Activated T-helper 1 cell treated with Interleukin-2 at 50 U/mL for 16 hours (primary cell): Measurements from ENCODE around the gene CHP2.
"Not testable (repeated sequence)": the region's sequence is repeated elsewhere in the genome, so short reads cannot be mapped to it uniquely, and the experiment has no call there.

Experiments used
- DNase-seq: peaks from one replicate; pipeline ENCODE4 v3.0.0-alpha.2; 2020; ENCODE audit warnings: low read depth

The CHP2 gene

DNA sequence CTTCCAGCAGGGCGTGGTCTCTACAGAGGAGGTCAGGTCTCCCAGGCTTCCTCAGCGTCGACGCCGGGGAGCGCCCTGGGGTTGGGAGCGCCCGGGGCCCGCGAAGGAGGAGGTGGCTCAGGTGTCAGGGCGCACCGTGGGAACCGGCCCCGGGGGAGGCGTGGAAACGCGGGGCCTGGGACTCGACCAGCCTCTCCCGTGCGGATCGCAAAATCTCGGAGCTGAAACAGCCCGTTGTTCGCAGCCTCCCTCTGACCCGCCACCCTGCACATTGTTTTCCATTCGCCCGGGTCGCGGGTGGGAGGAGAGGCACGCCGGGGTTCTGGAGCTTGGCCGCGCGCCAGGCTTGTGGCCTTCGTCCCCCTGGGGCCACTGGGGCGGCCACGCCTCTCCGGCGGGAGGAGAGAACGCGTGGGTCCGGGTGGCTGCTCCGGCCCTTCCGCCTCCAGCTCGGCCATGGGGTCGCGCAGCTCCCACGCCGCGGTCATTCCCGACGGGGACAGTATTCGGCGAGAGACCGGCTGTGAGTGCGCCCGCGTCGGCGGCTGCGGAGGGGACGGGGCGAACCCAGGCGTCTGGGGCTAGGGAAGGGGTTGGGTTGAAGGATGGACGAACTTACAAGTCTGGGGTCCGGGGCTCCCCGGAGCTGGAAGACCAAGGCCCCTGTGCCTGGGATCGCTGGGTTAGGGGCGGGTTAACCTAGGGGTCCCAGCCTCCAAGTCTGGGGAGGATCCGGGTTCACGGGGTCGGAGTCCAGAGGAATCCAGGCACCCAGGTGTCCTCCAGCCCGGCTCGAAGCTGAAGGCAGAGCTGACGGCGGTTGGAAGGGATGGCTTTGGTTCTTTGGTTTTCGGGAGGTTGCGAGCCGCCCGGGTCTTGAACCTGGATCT, at the start of gene CHP2:
Gene CHP2 (plus strand): TSS at position 433 of the 890 bp plus-strand sequence. CDS start 24 bp downstream, at position 457.
- no peak for DNase-seq

DNA sequence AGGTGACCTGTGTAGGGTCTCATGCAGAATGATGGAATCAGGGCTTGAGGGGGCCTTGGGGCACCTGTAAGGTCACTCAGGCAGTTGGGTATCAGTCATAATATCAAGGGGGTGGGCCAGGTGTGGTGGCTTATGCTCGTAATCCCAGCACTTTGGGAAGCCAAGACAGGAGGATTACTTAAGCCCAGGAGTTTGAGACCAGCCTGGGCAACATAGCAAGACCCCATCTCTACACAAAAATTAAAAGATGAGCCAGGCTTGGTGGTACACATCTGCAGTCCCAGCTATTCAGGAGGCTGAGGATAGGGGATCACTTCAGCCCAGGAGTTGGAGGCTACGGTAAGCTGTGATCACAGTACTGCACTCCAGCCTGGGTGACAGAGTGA, 49.3 kb upstream of the CHP2 start:
- no peak for DNase-seq

DNA sequence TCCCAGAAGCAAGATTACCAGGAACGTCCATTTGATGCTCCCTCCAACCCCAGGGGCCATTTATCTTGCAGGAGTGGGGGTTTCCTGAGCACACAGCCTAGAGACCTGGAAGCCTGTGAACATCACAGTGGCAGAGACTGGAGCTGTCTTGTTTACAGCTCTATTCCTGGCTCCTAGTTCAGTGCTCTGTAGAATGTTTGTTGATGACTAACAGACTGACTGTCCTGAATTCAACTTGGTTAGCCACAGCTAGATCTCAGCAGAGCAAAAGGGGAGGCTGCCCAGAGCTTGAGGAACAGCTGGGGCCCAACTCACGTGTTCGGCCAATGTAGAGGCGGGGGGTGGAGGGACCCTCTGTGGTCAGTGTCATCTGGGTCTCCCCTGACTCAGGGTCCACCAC, 48.4 kb upstream of the CHP2 start:
- no peak for DNase-seq

DNA sequence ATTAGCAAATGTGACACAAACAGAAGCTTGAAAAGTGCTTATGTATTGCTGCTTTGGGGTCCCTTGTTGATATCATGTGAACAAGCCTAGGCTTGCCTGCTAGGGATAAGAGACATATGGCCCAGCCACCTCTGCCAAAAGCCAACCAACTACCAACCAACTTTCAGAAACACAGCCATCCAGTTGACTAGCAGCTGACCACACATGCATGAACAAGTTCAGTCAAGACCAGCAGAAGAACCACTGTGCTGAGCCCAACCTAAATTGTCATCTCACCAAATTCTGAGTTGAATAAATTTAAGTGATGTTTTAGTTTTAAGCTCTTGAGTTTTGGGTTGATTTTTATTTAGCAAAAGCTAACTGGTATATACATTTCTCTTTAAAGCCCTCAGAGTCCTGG, 45.3 kb upstream of the CHP2 start:
- no peak for DNase-seq

DNA sequence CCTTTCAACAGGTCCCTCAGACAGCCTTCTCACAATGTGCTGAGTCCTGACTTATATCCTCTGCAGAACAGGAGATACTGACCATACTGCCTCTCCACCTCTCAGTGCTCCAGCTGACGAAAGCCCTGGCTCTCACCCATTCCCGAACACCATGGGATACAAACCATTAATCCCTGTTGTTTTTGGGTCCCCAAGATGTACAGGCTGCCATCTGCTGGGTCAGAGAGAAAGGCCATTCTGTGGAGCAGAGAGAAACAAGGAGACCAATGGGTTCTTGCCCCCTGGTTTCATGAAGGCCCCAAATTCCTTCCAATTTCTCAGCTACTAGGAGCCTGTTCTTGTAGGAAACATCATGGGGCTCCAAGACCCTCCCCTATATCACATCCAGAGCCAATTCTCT, 44.8 kb upstream of the CHP2 start:
- DNase-seq, result no peak

DNA sequence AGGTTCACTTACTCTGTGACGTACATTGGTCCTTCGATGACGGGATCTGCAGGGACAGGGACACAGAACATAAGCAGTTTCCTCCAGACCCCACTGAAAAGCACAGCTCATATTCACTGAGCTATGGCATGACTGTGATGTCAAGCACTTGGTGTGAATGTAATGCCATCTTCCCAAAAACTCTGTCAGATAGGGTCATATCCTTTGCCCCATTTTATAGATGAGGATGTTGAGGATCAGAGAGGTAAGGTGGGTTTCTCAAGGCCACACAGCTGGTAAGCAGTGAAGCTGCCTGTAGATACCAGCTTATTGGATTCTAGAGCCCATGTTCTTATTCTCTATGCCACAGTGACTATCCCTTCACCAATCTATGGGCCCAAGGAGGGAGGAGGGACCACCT, 44.3 kb upstream of the CHP2 start:
- no peak for DNase-seq

DNA sequence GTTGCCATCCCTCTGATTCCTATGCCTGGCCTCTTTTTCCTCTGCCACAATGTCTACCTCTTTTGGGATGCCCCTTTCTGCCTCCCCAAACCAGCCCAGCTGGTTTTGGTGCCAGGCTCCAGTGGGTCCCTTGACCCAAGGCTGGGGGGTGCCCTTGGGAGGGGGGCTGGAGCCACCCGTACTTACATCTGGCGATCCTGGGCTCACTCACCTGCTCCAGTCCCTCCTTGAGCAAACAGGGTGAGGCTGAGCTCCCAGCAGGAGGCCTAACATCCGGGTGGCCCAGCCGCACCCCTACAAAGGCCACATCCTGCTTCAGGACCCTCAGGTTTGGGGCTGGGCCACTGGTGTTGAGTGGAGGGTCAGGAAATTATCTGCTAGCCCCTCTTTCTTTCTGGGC, 43.0 kb upstream of the CHP2 start:
- DNase-seq, result no peak

DNA sequence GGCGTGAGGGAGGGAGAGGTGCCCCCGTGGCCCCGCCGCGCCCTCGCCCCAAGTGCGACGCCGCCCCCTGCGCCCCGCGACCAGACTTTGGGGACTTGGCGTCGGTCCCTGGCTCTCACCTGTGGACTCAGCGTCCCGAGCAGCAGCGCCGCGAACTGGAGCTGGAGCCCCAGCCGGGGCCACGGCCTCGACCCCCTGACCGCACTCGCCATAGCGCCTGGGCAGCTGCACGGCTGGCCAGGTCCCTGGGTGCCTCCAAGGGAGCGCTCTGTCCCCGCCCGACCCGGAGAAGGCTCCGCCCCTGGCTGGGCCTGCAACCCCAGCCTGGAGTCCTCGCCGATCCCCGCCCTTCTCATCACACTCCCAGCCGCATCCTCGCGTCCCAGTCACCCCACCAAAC, 41.9 kb upstream of the CHP2 start, which contains the start of gene ERN2:
Gene ERN2 (minus strand): TSS at position 247 of the 400 bp plus-strand sequence. CDS start 35 bp downstream, at position 212.
- no peak for DNase-seq

DNA sequence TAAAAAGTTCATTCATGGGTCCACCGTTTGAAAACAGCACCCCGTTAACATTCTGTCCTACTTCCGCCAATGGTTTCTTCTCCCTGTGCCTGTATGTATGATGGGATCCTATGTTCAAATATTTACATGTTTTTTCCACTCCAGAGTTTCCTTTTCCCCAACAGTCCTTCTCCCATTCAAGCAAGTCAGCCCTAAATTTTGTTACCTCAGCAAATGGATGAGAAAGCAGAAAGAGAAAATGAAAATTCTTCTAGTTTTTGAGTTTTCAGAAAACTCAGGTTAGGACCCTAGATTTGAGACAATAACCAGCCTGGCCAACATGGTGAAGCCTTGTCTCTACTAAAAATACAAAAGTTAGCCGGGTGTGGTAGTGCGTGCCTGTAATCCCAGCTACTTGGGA, 38.3 kb upstream of the CHP2 start:
- no peak for DNase-seq

DNA sequence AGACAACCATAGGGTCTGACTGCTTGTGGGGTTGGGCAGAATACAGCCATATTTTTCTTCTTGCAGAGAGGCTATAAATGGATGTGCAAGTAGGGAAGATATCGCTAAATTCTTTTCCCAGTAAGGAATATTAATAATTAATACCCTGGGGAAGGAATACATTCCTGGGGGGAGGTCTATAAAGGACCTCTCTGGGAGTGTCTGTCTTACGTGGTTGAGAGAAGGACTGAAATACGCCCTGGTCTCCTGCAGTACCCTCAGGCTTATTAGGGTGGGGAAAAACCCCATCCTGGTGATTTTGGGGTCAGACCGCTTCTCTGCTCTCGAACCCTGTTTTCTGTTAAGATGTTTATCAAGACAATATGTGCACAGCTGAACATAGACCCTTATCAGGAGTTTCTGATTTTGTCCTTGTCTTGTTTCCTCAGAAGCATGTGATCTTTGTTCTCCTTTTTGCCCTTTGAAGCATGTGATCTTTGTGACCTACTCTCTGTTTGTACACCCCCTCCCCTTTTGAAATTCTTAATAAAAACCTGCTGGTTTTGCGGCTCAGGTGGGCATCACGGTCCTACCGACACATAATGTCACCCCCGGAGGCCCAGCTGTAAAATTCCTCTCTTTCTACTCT, 32.1 kb upstream of the CHP2 start:
- DNase-seq, result not testable (repeated sequence)

DNA sequence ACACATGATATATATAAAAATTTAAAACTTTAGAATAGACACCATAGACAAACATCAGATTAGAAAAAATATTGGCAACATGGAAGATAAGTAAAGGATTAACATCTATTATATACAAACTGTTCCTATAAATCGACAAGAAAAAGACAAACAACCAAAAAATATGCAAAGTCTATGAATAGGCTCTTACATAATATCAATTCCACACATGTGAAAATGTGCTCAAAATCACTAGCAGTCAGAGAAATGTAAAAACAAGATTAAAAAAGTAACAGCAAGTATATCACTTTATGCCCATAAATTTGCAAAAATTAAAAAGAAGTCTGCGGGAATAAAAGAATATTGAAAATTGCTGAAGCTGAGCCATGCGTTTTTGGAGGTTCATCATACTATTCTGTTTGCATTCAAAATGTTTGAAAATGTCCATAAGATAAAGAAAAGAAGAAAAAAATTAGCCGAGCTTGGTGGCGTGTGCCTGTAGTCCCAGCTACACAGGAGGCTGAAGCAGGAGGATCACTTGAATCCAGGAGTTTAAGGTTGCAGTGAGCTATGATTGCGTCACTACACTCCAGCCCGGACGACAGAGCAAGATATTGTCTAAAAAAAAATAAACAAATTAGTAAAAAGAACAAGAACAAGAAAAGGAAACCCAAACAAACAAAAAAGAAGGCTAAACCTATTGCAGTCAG, 30.6 kb upstream of the CHP2 start:
- no peak for DNase-seq

DNA sequence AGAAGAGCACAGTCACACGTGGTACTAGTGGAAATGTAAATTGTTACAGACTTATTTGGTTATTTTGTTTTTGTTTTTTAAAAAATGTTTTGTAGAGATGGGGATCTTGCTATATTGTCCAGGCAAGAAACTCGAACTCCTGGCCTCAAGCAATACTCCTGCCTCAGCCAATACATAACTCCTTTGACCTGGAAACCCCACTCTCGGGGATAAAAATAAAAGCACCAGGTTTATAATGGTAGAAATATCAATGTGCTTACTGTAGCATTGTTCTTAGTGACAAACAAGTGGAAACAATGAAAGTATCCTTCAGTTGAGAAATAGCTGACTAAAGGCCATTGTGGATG, 30.1 kb upstream of the CHP2 start:
- no peak for DNase-seq

DNA sequence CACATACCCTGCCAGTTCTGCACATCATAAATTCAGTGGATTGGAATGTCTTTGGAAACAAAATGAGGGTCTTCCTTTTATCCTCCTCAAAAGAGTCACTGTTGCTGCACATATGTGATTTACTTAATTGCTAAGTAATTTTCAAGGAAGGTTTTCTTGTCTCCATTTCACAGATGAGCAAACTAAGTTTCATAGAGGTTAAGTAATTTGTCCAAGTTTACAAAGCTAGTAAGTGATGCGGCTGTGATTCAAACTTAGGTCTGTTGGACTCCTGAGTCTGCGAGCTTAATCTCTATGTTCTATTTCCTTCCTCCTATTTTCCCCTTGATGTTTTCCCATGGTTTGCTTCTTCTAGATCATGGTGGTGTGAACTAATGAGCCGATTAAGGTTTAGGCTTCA, 28.1 kb upstream of the CHP2 start:
- no peak for DNase-seq

DNA sequence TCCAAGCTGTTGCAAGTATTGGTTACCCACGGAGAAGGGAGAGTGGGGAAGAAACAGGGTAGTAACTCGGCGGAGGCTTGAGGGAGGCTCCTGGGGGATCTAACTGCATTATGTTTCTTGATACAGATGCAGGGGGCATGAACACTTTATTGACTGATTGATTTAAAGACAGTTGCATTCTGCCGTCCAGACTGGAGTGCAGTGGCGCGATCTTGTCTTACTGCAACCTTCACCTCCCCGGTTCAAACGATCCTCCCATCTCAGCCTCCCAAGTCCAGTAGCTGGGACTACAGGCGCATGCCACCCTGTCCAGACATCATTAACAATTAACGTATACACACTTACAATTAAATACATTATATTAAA, 26.7 kb upstream of the CHP2 start:
- no peak for DNase-seq

DNA sequence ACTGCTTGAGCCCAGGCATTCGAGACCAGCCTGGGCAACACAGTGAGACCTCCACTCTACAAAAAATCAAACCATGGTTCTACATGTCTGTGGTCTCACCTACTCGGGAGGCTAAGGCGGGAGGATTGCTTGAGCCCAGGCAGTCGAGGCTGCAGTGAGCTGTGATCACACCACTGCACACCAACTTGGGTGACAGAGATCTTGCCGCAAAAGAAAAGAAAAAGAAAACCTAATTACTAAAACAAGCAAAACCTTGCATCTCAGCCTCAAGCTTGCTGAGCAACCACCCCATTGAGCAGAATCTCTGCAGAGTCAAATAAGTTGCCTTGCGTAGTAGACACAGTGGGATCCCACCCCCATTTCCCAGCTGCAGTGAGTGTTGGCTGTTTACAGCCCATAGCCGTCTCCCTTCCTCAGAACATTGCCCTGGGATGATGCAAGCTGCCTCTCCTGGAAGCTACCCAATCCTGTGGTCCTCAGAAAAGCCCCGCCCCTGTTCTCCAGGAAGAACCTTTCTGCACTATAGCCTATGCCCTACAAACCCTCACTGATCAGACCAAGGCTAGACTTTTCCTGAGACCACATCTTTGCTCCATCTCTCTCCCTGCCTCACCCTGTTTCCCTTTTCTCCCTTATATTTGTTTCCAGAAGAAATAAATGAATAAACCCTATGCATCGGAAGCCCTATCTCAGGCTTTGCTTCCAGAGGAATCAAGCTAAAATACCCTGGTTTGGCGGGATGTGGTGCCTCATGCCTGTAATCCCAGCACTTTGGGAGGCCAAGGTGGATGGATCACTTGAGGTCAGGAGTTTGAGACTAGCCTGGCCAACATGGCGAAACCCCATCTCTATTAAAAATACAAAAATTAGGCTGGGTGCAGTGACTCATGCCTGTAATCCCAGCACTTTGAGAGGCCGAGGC, 25.1 kb upstream of the CHP2 start:
- DNase-seq, result no peak

DNA sequence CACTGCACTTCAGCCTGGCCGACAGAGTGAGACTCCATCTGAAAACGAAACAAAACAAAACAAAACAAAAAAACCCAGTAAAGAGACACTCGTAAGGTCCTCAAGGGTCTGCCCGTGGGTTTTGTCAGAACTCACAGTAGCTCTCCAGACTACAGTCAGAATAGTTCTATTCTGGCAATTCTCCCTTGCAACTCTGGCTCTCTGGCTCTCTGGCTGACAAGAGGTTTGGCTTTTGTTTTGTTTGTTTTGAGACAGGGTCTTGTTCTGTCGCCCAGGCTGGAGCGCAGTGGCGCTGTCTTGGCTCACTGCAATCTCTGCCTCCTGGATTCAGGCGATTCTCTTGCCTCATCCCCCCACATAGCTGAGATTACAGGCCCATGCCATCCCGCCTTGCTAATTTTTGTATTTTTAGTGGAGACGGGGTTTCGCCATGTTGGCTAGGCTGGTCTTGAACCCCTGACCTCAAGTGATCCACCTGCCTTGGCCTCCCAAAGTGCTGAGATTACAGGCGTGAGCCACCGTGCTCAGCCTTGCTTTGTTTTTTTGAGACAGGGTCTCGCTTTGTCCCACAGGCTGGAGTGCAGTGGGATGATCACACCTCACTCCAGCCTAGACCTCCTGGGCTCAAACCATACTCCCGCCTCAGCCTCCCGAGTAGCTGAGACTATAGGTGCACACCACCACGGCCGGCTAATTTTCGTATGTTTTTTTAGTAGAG, 20.5 kb upstream of the CHP2 start:
- DNase-seq, result no peak

DNA sequence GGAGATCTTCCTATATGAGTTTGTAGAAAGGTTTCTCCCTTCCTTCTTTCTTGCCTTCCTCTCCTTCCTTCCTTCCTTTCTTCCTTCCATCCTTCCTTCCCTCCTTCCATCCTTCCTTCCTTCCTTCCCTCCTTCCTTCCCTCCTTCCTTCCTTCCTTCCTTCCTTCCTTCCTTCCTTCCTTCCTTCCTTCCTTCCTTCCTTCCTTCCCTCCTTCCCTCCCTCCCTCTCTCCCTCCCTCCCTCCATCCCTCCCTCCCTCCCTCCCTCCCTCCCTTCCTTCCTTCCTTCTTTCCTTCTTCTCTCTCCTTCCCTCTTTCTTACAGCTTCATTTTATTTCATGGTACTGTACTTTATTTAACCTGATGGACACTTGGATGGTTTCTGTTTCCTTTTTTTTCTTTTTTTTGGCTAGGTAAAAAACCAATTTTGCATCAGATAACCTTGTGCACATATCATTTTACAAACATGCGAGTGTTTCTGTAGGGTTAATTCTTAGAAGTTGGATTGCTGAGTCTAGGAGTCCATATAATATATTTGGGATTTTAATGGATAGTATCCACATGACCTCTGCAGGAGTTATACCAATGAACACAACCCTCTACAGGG, 17.3 kb upstream of the CHP2 start:
- DNase-seq, result not testable (repeated sequence)

DNA sequence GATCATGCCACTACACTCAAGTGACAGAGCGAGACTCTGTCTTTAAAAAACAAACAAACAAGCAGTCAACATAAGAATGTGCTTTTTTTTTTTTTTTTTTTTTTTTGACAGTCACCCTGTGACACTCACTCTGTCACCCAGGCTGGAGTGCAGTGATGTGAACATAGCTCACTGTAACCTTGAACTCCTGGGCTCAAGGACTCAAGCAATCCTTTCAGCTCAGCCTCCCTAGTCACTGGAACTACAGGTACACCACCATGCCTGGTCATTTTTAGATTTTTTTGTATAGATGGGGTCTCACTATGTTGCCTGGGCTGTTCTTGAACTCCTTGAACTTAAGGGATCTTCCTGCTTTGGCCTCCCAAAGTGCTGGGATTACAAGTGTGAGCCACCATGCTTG, 15.3 kb upstream of the CHP2 start:
- no peak for DNase-seq

DNA sequence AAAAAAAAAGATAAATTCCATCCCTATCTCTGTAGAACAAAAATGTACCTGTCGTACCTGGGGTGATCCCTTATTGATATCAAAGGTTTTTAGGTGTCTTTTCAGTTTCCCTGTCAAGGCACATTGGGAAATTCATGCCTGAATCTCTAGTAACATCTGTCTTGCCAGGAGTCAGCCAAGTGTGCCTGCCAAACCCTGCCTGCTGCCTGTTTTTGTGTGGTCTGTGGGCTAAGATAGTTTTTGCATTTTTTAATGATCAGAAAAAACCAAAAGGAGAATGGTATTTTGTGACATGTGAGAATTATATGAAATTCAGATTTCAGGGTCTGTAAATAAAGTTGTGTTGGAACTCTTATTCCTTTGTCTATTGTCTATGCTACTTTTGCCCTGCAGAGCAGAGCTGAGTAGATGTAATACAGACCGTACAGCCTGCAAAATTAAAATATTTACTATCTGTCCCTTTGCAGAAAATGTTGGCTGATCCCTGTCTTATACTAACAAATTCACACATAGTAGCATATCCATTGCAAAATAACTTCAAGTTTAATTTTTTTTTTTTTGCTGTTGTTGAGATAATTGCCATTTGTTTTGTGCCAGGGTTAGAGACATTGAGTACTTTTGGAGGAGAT, 13.0 kb upstream of the CHP2 start:
- DNase-seq, result no peak

DNA sequence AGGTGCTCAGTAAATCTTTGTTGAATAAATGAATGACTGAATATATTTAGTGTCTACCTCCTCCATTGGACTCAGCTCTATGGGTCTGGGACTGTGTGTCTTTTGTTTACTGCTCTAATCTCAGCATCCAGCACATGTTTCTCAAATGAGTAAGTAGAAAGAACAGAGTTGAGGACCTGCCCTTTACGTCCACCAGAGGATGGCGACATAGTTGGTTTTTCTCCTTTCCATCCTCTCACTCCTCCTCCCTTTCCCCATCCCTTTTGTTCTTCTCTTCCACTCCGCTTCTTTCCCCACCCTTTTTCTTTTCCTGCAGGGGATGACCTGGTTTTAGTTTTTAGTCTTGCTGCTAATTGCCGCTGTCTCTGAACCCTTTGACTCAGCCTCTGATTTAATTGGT, 12.1 kb upstream of the CHP2 start:
- no peak for DNase-seq

DNA sequence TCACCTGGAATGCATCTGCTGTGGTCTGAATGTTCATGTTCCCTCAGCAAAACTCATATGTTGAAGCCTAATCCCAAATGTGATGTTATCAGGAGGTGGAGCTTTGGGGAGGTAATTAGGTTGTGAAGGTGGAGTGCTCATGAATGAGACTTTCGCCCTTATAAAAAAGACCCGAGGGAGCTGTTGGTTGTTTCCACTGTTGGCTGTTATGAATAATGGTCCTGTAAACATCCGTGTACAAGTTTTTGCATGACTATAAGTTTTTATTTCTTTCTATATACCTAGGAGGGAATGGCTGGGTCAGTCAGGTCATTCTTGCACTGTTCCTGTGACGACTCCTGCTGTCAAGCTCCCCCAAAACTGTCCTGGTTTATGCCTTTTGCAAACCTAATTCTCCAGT, 9.6 kb upstream of the CHP2 start:
- no peak for DNase-seq
